SK-N-SH treated with all-trans-retinoic acid at 6 μM for 48 hours (cell line): ENCODE data around the gene SCN9A.

Source experiments
- ATAC-seq: fragments of 200-7000 bp; cut with Tn5 transposase; 3 replicates; pipeline ENCODE4 v1.9.1; 2020; ENCODE audit warnings: mild to moderate bottlenecking, moderate library complexity
- BACH2 ChIP-seq: fragments of 250-450 bp; sonication (Bioruptor Pico); IDR thresholded peaks from 2 replicates; pipeline ENCODE4 v1.9.0; 2021; ENCODE audit warnings: mild to moderate bottlenecking, borderline replicate concordance
- CSDC2 ChIP-seq: fragments of 250-450 bp; sonication (Bioruptor Pico); IDR thresholded peaks from 2 replicates; pipeline ENCODE4 v1.5.0; 2020; ENCODE audit warnings: mild to moderate bottlenecking, moderate library complexity
- ESRRG ChIP-seq: fragments of 250-450 bp; sonication (Bioruptor Pico); IDR thresholded peaks from 2 replicates; pipeline ENCODE4 v1.6.1; 2021; ENCODE audit warnings: mild to moderate bottlenecking
- ISL1 ChIP-seq: fragments of 250-450 bp; sonication (Bioruptor Pico); IDR thresholded peaks from 2 replicates; pipeline ENCODE4 v2.1.2; 2022; ENCODE audit warnings: mild to moderate bottlenecking, moderate library complexity
- OSR1 ChIP-seq: fragments of 250-450 bp; sonication (Bioruptor Pico); IDR thresholded peaks from 2 replicates; pipeline ENCODE4 v1.8.0; 2022; ENCODE audit warnings: moderate library complexity, mild to moderate bottlenecking, inconsistent platforms
- PPARA ChIP-seq: fragments of 250-450 bp; sonication (Bioruptor Pico); IDR thresholded peaks from 2 replicates; pipeline ENCODE4 v1.5.0; 2020; ENCODE audit warnings: mild to moderate bottlenecking, borderline replicate concordance
- RARB ChIP-seq: fragments of 250-450 bp; sonication (Bioruptor Pico); IDR thresholded peaks from 2 replicates; pipeline ENCODE4 v1.8.0; 2021; ENCODE audit warnings: mild to moderate bottlenecking, moderate library complexity
- SNAI2 ChIP-seq: fragments of 250-450 bp; sonication (Bioruptor Pico); IDR thresholded peaks from 2 replicates; pipeline ENCODE4 v1.5.0; 2020; ENCODE audit warnings: mild to moderate bottlenecking, moderate library complexity
- TCF4 ChIP-seq: fragments of 250-450 bp; sonication (Bioruptor Pico); IDR thresholded peaks from 2 replicates; pipeline ENCODE4 v1.8.0; 2021; ENCODE audit warnings: mild to moderate bottlenecking, moderate library complexity, borderline replicate concordance
- ZC3H10 ChIP-seq: fragments of 250-450 bp; sonication (Bioruptor Pico); IDR thresholded peaks from 2 replicates; pipeline ENCODE4 v1.5.1; 2021; ENCODE audit warnings: mild to moderate bottlenecking, moderate library complexity
- ZFP3 ChIP-seq: fragments of 250-450 bp; sonication (Bioruptor Pico); IDR thresholded peaks from 2 replicates; pipeline ENCODE4 v1.5.0; 2020; ENCODE audit warnings: mild to moderate bottlenecking, moderate library complexity
- ZFP30 ChIP-seq: fragments of 450-650 bp; formaldehyde crosslinking; IDR thresholded peaks from 2 replicates; pipeline ENCODE4 v1.5.0; 2022; ENCODE audit warnings: mild to moderate bottlenecking, moderate library complexity
- ZNF70 ChIP-seq: fragments of 450-650 bp; formaldehyde crosslinking; IDR thresholded peaks from 2 replicates; pipeline ENCODE4 v1.5.0; 2020; ENCODE audit warnings: mild to moderate bottlenecking, moderate library complexity
- TF ChIP-seq, protein P1 (sequence below): fragments of 250-450 bp; sonication (Bioruptor Pico); IDR thresholded peaks from 2 replicates; pipeline ENCODE4 v1.5.0; 2020; ENCODE audit warnings: mild to moderate bottlenecking, moderate library complexity
- TF ChIP-seq, protein P2 (sequence below): fragments of 250-450 bp; sonication (Bioruptor Pico); IDR thresholded peaks from 2 replicates; pipeline ENCODE4 v1.5.1; 2020; ENCODE audit warnings: low read depth, mild to moderate bottlenecking, moderate library complexity
- TF ChIP-seq, protein P3 (sequence below): fragments of 250-450 bp; sonication (Bioruptor Pico); IDR thresholded peaks from 2 replicates; pipeline ENCODE4 v1.8.0; 2021; ENCODE audit warnings: low read depth, mild to moderate bottlenecking, moderate library complexity, borderline replicate concordance
- TF ChIP-seq, protein P4 (sequence below): fragments of 250-450 bp; sonication (Bioruptor Pico); IDR thresholded peaks from 2 replicates; pipeline ENCODE4 v1.5.1; 2021; ENCODE audit warnings: mild to moderate bottlenecking, moderate library complexity
- TF ChIP-seq, protein P5 (sequence below): fragments of 250-450 bp; sonication (Bioruptor Pico); IDR thresholded peaks from 2 replicates; pipeline ENCODE4 v1.8.0; 2020; ENCODE audit warnings: mild to moderate bottlenecking, moderate library complexity, borderline replicate concordance

Gene SCN9A

DNA sequence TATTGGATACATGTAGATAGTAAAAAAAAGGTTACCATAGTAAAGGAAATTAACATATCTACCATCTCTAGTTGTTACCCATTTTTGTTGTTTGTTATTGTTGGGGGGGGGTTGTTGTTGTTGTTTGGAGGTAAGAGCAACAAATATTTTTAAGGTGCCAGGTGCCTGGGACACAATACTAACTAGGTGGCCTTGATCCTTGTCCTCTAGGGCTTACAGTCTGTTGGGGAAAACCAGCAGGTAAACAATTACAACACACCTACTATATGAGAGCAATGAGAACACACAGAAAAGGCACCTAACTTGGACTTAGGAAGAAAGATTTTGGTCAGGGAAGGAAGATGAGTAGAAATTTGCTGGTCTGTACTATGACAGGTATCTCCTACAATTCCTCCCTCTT is 46.3 kb downstream of the SCN9A start (continued):
- TF ChIP-seq, protein P1, sequence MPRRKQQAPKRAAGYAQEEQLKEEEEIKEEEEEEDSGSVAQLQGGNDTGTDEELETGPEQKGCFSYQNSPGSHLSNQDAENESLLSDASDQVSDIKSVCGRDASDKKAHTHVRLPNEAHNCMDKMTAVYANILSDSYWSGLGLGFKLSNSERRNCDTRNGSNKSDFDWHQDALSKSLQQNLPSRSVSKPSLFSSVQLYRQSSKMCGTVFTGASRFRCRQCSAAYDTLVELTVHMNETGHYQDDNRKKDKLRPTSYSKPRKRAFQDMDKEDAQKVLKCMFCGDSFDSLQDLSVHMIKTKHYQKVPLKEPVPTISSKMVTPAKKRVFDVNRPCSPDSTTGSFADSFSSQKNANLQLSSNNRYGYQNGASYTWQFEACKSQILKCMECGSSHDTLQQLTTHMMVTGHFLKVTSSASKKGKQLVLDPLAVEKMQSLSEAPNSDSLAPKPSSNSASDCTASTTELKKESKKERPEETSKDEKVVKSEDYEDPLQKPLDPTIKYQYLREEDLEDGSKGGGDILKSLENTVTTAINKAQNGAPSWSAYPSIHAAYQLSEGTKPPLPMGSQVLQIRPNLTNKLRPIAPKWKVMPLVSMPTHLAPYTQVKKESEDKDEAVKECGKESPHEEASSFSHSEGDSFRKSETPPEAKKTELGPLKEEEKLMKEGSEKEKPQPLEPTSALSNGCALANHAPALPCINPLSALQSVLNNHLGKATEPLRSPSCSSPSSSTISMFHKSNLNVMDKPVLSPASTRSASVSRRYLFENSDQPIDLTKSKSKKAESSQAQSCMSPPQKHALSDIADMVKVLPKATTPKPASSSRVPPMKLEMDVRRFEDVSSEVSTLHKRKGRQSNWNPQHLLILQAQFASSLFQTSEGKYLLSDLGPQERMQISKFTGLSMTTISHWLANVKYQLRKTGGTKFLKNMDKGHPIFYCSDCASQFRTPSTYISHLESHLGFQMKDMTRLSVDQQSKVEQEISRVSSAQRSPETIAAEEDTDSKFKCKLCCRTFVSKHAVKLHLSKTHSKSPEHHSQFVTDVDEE = no peak
- no peak for TF ChIP-seq ISL1 (CRISPR knock-in tag)

DNA sequence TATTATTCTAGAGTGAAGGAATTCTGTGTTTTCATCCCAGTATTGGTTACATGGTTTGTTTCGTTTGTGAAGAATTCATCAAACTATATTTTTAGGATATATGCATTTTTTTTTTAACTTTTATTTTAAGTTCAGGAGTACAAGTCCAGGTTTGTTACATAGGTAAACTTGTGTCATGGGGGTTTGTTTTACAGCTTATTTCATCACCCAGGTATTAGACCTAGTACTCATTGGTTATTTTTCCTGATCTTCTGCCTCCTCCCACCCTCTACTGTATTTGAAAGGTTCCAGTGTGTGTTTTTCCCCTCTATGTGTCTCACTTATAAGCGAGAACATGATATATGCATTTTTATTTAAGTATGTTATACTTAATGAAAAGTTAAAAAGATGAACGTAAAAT is 47.6 kb downstream of the SCN9A start:
- ATAC-seq = no peak
- TF ChIP-seq, protein P2, sequence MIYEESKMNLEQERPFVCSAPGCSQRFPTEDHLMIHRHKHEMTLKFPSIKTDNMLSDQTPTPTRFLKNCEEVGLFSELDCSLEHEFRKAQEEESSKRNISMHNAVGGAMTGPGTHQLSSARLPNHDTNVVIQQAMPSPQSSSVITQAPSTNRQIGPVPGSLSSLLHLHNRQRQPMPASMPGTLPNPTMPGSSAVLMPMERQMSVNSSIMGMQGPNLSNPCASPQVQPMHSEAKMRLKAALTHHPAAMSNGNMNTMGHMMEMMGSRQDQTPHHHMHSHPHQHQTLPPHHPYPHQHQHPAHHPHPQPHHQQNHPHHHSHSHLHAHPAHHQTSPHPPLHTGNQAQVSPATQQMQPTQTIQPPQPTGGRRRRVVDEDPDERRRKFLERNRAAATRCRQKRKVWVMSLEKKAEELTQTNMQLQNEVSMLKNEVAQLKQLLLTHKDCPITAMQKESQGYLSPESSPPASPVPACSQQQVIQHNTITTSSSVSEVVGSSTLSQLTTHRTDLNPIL (CRISPR knock-in tag) = no peak
- TF ChIP-seq ZFP3 (CRISPR knock-in tag) (no peak), ESRRG (CRISPR knock-in tag) (no peak), PPARA (CRISPR knock-in tag) (no peak), ZNF70 (CRISPR knock-in tag) (no peak), OSR1 (CRISPR knock-in tag) (no peak)
- TF ChIP-seq, protein P3, sequence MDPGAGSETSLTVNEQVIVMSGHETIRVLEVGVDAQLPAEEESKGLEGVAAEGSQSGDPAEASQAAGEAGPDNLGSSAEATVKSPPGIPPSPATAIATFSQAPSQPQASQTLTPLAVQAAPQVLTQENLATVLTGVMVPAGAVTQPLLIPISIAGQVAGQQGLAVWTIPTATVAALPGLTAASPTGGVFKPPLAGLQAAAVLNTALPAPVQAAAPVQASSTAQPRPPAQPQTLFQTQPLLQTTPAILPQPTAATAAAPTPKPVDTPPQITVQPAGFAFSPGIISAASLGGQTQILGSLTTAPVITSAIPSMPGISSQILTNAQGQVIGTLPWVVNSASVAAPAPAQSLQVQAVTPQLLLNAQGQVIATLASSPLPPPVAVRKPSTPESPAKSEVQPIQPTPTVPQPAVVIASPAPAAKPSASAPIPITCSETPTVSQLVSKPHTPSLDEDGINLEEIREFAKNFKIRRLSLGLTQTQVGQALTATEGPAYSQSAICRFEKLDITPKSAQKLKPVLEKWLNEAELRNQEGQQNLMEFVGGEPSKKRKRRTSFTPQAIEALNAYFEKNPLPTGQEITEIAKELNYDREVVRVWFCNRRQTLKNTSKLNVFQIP (CRISPR knock-in tag) = no peak
- TF ChIP-seq, protein P1 = no peak

DNA sequence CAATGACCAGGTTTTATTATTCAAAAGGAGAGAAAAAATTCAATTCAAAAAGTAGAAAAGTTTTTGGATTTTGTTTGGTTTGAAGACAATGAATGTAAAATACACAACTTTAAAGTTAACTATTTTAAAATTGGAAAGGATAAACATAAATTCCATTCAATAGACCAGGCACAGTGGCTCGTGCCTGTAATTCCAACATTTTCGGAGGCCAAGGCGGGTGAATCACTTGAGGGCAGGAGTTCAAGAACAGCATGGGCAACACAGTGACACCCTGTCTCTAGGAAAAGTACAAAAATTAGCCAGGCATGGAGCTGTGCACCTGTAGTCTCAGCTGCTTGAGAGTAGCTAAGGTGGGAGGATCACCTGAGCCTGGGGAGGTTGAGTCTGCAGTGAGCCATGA is 54.7 kb downstream of the SCN9A start:
- ATAC-seq = no peak
- TF ChIP-seq BACH2 (CRISPR knock-in tag) (no peak), CSDC2 (CRISPR knock-in tag) (no peak), SNAI2 (CRISPR knock-in tag) (no peak), ZFP30 (CRISPR knock-in tag) (no peak), PPARA (CRISPR knock-in tag) (no peak), ZC3H10 (CRISPR knock-in tag) (no peak), TCF4 (CRISPR knock-in tag) (no peak), ZNF70 (CRISPR knock-in tag) (no peak), RARB (CRISPR knock-in tag) (no peak), OSR1 (CRISPR knock-in tag) (no peak)
- TF ChIP-seq, protein P4, sequence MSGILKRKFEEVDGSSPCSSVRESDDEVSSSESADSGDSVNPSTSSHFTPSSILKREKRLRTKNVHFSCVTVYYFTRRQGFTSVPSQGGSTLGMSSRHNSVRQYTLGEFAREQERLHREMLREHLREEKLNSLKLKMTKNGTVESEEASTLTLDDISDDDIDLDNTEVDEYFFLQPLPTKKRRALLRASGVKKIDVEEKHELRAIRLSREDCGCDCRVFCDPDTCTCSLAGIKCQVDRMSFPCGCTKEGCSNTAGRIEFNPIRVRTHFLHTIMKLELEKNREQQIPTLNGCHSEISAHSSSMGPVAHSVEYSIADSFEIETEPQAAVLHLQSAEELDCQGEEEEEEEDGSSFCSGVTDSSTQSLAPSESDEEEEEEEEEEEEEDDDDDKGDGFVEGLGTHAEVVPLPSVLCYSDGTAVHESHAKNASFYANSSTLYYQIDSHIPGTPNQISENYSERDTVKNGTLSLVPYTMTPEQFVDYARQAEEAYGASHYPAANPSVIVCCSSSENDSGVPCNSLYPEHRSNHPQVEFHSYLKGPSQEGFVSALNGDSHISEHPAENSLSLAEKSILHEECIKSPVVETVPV (CRISPR knock-in tag) = no peak
- TF ChIP-seq, protein P2 (CRISPR knock-in tag) = no peak
- TF ChIP-seq, protein P5, sequence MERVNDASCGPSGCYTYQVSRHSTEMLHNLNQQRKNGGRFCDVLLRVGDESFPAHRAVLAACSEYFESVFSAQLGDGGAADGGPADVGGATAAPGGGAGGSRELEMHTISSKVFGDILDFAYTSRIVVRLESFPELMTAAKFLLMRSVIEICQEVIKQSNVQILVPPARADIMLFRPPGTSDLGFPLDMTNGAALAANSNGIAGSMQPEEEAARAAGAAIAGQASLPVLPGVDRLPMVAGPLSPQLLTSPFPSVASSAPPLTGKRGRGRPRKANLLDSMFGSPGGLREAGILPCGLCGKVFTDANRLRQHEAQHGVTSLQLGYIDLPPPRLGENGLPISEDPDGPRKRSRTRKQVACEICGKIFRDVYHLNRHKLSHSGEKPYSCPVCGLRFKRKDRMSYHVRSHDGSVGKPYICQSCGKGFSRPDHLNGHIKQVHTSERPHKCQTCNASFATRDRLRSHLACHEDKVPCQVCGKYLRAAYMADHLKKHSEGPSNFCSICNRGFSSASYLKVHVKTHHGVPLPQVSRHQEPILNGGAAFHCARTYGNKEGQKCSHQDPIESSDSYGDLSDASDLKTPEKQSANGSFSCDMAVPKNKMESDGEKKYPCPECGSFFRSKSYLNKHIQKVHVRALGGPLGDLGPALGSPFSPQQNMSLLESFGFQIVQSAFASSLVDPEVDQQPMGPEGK (CRISPR knock-in tag) = no peak
- TF ChIP-seq, protein P3 (CRISPR knock-in tag) = no peak
